Astrocyte (in vitro differentiated cells and primary cell): Measurements from ENCODE around the gene SIGLEC12. TPM values are rescaled to one million over a fixed set of nuclear protein-coding genes. Genes with fewer than 3 reads are reported as not detected.
"Not testable (repeated sequence)": the region's sequence is repeated elsewhere in the genome, so short reads cannot be mapped to it uniquely, and the experiment has no call there.

Source experiments
- DNase-seq: peaks from one replicate; pipeline ENCODE4 v3.0.0-alpha.2; 2010; ENCODE audit warnings: low read depth
- FAIRE-seq: peaks from 2 replicates; lab custom pipeline; 2011; peaks lifted over from hg19 to GRCh38; lab: Jason Lieb, UNC
- H2AFZ ChIP-seq: 2 replicates; pipeline ENCODE4 v1.6.0; 2012; ENCODE audit warnings: low read depth, low read length, inconsistent platforms
- H3K27ac ChIP-seq: 2 replicates; pipeline ENCODE4 v1.5.1; 2011; ENCODE audit warnings: low read depth, low read length, inconsistent platforms
- H3K27me3 ChIP-seq: 2 replicates; pipeline ENCODE4 v1.6.0; 2011; ENCODE audit warnings: low read length, inconsistent platforms; ENCODE audit not compliant: insufficient read depth
- H3K36me3 ChIP-seq: 2 replicates; pipeline ENCODE4 v1.5.1; 2011; ENCODE audit warnings: low read length, inconsistent platforms; ENCODE audit not compliant: insufficient read depth
- H3K4me1 ChIP-seq: 2 replicates; pipeline ENCODE4 v1.5.1; 2011; ENCODE audit warnings: low read length, inconsistent platforms; ENCODE audit not compliant: insufficient read depth
- H3K4me2 ChIP-seq: 2 replicates; pipeline ENCODE4 v1.6.0; 2012; ENCODE audit warnings: low read length, inconsistent platforms
- H3K4me3 ChIP-seq: 2 replicates; pipeline ENCODE4 v1.5.1; 2011; ENCODE audit warnings: low read depth, mild to moderate bottlenecking, low read length, inconsistent platforms; ENCODE audit not compliant: insufficient read depth
- H3K79me2 ChIP-seq: 2 replicates; pipeline ENCODE4 v1.6.0; 2012; ENCODE audit warnings: mild to moderate bottlenecking, low read length, inconsistent platforms; ENCODE audit not compliant: insufficient read depth
- H3K9ac ChIP-seq: 2 replicates; pipeline ENCODE4 v1.6.0; 2012; ENCODE audit warnings: mild to moderate bottlenecking, low read length, inconsistent platforms
- H3K9me3 ChIP-seq: 2 replicates; pipeline ENCODE4 v1.5.1; 2012; ENCODE audit warnings: low read depth, mild to moderate bottlenecking, low read length, inconsistent platforms; ENCODE audit not compliant: insufficient read depth
- H4K20me1 ChIP-seq: 2 replicates; pipeline ENCODE4 v1.6.0; 2012; ENCODE audit warnings: low read length, inconsistent platforms; ENCODE audit not compliant: insufficient read depth
- H3K27ac Mint-ChIP-seq: one replicate; pipeline ENCODE4 v1.8.0; 2021; ENCODE audit warnings: mild to moderate bottlenecking, mixed read lengths; ENCODE audit not compliant: unreplicated experiment
- H3K27me3 Mint-ChIP-seq: one replicate; pipeline ENCODE4 v1.8.0; 2021; ENCODE audit warnings: low read depth, mixed read lengths; ENCODE audit not compliant: unreplicated experiment
- H3K36me3 Mint-ChIP-seq: one replicate; pipeline ENCODE4 v1.8.0; 2021; ENCODE audit warnings: low read depth, mixed read lengths; ENCODE audit not compliant: unreplicated experiment
- H3K4me1 Mint-ChIP-seq: one replicate; pipeline ENCODE4 v1.8.0; 2021; ENCODE audit warnings: low read depth, mixed read lengths; ENCODE audit not compliant: unreplicated experiment
- H3K4me3 Mint-ChIP-seq: one replicate; pipeline ENCODE4 v1.8.0; 2021; ENCODE audit warnings: mild to moderate bottlenecking, moderate library complexity, mixed read lengths; ENCODE audit not compliant: unreplicated experiment
- H3K9me3 Mint-ChIP-seq: one replicate; pipeline ENCODE4 v1.8.0; 2021; ENCODE audit warnings: mild to moderate bottlenecking, mixed read lengths; ENCODE audit not compliant: unreplicated experiment
- CTCF ChIP-seq: IDR thresholded peaks from 2 replicates; pipeline ENCODE4 v1.5.1; 2011; ENCODE audit warnings: low read depth, mild to moderate bottlenecking, inconsistent platforms, low read length, moderate library complexity; ENCODE audit not compliant: insufficient read depth
- EZH2 ChIP-seq: IDR thresholded peaks from 2 replicates; pipeline ENCODE4 v1.6.1; 2012; ENCODE audit warnings: mild to moderate bottlenecking, low read length, inconsistent platforms; ENCODE audit not compliant: insufficient read depth
- total RNA-seq: library from RNA; stranded (reverse); gene quantifications from 2 replicates; pipeline ENCODE4 v1.2.1, GENCODE V29; 2021

SIGLEC12 gene
- total RNA-seq, 1 donor from 2014 or later, result not detected

DNA sequence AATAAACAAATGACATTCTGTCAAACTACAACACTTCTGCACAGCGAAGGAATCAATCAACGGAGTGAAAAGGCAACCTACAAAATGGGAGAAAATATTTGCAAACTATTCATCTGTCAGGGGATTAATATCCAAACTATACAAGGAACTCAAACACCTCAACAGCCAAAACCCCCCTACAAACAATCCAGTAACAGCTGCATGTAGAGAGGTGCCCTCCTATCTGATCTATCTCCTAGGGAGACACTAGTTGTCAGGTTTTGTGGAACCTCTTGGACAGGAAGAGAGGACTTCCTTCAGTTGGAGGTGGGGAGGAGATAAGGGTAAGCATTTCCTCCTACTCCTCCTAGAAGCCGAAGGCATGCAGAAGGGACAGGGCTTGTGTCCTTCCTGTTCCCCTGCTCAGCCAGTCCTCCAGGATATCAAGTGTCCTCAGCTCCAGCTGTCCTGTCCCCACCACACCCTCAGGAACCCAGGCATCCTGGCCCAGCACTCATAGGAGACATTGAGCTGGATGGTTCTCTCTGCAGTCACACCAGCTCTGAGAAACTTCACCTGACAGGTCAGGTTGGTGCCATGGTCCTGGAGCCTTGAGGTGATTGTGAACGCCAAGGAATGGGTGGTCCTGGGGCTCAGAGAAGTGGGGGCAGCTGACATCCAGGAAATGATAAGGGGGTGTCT is 33.6 kb downstream of the SIGLEC12 start:
- Mint-ChIP-seq H3K36me3 (no peaks in the 10 kb centered on the region), H3K27me3 (peaks cover 53% of the 10 kb centered on the region), H3K9me3 (no peaks in the 10 kb centered on the region), H3K4me3 (no peak overlapping the region), H3K27ac (no peak overlapping the region), H3K4me1 (no peaks in the 10 kb centered on the region)
- H3K36me3 ChIP-seq, result no peaks in the 10 kb centered on the region
- H3K9ac ChIP-seq, result no peak overlapping the region
- TF ChIP-seq CTCF (no peak), EZH2 (no peak)
- no peak overlapping the region for H3K27ac ChIP-seq
- no peak overlapping the region for H2AFZ ChIP-seq
- no peaks in the 10 kb centered on the region for H3K9me3 ChIP-seq
- H3K79me2 ChIP-seq, result no peaks in the 10 kb centered on the region
- no peak for DNase-seq
- H3K4me3 ChIP-seq, result no peak overlapping the region
- no peak for FAIRE-seq
- H3K4me1 ChIP-seq, result no peaks in the 10 kb centered on the region
- H4K20me1 ChIP-seq, result no peaks in the 10 kb centered on the region
- H3K27me3 ChIP-seq, result no peaks in the 10 kb centered on the region
- no peak overlapping the region for H3K4me2 ChIP-seq

DNA sequence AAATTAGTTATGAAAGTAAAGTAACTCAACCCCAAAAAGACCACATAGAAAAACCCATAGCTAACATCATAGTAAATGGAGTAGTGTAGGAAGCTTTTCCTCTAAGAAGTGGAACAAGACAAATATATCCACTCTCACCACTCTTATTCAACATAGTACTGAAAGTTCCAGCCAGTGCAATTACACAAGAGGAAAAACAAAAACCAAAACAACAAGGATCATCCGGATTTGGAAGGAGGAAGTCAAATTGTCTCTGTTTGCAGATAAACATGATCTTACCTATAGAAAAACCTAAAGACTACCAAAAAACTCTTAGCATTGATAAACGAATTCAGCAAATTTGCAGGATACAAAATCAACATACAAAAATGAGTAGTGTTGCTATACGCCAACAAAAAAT is 34.9 kb downstream of the SIGLEC12 start:
- no peaks in the 10 kb centered on the region for H3K4me1 ChIP-seq
- no peaks in the 10 kb centered on the region for H3K36me3 Mint-ChIP-seq
- no peaks in the 10 kb centered on the region for H3K27me3 ChIP-seq
- FAIRE-seq (no peak), DNase-seq (no peak)
- no peaks in the 10 kb centered on the region for H3K9me3 Mint-ChIP-seq
- no peaks in the 10 kb centered on the region for H4K20me1 ChIP-seq
- no peaks in the 10 kb centered on the region for H3K36me3 ChIP-seq
- no peak overlapping the region for H3K4me3 Mint-ChIP-seq
- H3K4me1 Mint-ChIP-seq, result no peaks in the 10 kb centered on the region
- no peak for TF ChIP-seq EZH2
- no peak for TF ChIP-seq CTCF
- no peaks in the 10 kb centered on the region for H3K79me2 ChIP-seq
- no peak overlapping the region for H3K4me2 ChIP-seq
- no peak overlapping the region for H3K27ac Mint-ChIP-seq
- no peak overlapping the region for H3K4me3 ChIP-seq
- H3K27ac ChIP-seq, result no peak overlapping the region
- peaks cover 48% of the 10 kb centered on the region for H3K27me3 Mint-ChIP-seq
- H2AFZ ChIP-seq, result no peak overlapping the region
- H3K9me3 ChIP-seq, result no peaks in the 10 kb centered on the region
- no peak overlapping the region for H3K9ac ChIP-seq

GRCh38 chr19:51463976-51464581 is 37.5 kb downstream of the SIGLEC12 start:
- not testable (repeated sequence) for H3K4me1 Mint-ChIP-seq, H3K27ac ChIP-seq, H4K20me1 ChIP-seq, H3K27ac Mint-ChIP-seq, H3K4me3 Mint-ChIP-seq, H3K9ac ChIP-seq, H3K9me3 Mint-ChIP-seq, H3K4me1 ChIP-seq, H3K36me3 ChIP-seq, DNase-seq, H3K27me3 ChIP-seq, FAIRE-seq, H3K4me3 ChIP-seq, H2AFZ ChIP-seq, H3K9me3 ChIP-seq, H3K36me3 Mint-ChIP-seq, H3K4me2 ChIP-seq, H3K79me2 ChIP-seq
- peaks cover 55% of the 10 kb centered on the region for H3K27me3 Mint-ChIP-seq
